ENCODE measurements around the gene STX4.

DNA sequence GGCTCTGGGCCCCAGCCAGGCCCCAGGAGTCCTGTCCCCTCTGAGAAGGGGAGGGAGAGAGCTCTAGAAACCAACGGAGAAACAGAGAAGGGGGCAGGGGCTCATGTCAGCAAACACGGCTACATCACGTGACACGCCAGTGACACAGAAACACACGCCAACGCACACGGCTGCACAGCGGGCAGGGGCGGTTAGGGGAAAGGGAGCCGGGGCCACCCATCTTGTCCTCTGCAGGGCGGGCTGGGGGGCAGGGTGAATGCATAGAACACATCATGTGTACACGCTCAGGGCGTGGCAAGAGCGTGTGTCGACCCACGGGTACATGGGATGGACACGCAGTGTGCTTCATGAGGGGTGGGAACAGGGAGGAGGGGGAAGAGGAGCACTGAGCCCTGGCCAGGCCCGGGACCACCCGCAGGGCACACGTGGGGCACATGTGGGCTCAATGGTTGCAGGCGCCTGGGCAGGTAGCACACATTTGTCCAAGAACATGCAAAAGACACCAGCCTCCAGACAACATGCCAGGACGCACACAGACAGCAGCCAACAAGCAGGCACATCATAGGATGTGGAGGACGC lies 43.8 kb upstream of the STX4 start:
- TF ChIP-seq, protein P1, sequence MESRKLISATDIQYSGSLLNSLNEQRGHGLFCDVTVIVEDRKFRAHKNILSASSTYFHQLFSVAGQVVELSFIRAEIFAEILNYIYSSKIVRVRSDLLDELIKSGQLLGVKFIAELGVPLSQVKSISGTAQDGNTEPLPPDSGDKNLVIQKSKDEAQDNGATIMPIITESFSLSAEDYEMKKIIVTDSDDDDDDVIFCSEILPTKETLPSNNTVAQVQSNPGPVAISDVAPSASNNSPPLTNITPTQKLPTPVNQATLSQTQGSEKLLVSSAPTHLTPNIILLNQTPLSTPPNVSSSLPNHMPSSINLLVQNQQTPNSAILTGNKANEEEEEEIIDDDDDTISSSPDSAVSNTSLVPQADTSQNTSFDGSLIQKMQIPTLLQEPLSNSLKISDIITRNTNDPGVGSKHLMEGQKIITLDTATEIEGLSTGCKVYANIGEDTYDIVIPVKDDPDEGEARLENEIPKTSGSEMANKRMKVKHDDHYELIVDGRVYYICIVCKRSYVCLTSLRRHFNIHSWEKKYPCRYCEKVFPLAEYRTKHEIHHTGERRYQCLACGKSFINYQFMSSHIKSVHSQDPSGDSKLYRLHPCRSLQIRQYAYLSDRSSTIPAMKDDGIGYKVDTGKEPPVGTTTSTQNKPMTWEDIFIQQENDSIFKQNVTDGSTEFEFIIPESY (IDR thresholded peaks at IDR 0.05; ENCODE audit: extremely low read depth, insufficient replicate concordance, low read length) = no peak
- TF ChIP-seq POLR2AphosphoS5 (IDR thresholded peaks at IDR 0.05; ENCODE audit: low read depth, low read length) (no peak), FOSL1 (IDR thresholded peaks at IDR 0.05; ENCODE audit: low read depth) (no peak), POLR2A (IDR thresholded peaks at IDR 0.05; ENCODE audit: borderline replicate concordance, extremely low read depth, insufficient read depth, insufficient read length) (no peak), CEBPB (IDR thresholded peaks at IDR 0.05; ENCODE audit: low read depth) (no peak), ZNF274 (IDR thresholded peaks at IDR 0.05; ENCODE audit: low read depth, low read length) (no peak), YY1 (IDR thresholded peaks at IDR 0.05; ENCODE audit: extremely low read depth, insufficient replicate concordance, low read depth, low read length) (no peak), EZH2 (IDR thresholded peaks at IDR 0.05) (no peak), EGR1 (IDR thresholded peaks at IDR 0.05; ENCODE audit: low read depth) (no peak)
- TF ChIP-seq, protein P2, sequence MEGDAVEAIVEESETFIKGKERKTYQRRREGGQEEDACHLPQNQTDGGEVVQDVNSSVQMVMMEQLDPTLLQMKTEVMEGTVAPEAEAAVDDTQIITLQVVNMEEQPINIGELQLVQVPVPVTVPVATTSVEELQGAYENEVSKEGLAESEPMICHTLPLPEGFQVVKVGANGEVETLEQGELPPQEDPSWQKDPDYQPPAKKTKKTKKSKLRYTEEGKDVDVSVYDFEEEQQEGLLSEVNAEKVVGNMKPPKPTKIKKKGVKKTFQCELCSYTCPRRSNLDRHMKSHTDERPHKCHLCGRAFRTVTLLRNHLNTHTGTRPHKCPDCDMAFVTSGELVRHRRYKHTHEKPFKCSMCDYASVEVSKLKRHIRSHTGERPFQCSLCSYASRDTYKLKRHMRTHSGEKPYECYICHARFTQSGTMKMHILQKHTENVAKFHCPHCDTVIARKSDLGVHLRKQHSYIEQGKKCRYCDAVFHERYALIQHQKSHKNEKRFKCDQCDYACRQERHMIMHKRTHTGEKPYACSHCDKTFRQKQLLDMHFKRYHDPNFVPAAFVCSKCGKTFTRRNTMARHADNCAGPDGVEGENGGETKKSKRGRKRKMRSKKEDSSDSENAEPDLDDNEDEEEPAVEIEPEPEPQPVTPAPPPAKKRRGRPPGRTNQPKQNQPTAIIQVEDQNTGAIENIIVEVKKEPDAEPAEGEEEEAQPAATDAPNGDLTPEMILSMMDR (IDR thresholded peaks at IDR 0.05 in 2 of 3, conservative IDR thresholded peaks at IDR 0.05 in 1 of 3; ENCODE audit: borderline replicate concordance in 1 of 3, insufficient read depth in 1 of 3, low read depth in 2 of 3, low read length in 2 of 3) = no peak
- TF ChIP-seq, protein P3, sequence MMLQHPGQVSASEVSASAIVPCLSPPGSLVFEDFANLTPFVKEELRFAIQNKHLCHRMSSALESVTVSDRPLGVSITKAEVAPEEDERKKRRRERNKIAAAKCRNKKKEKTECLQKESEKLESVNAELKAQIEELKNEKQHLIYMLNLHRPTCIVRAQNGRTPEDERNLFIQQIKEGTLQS (IDR thresholded peaks at IDR 0.05) = no peak
- TF ChIP-seq, protein P4, sequence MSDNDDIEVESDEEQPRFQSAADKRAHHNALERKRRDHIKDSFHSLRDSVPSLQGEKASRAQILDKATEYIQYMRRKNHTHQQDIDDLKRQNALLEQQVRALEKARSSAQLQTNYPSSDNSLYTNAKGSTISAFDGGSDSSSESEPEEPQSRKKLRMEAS (IDR thresholded peaks at IDR 0.05) = no peak
